Activated naive CD8-positive, alpha-beta T cell treated with anti-CD3 and anti-CD28 coated beads, Interleukin-2, amount 10 ng/mL, durations not matched to agents 7 days and 5 days (primary cell): ENCODE data around the gene YEATS4. TPM values are rescaled to one million over a fixed set of nuclear protein-coding genes. Genes with fewer than 3 reads are reported as not detected.

ENCODE experiments used
- ATAC-seq: fragments of 150-1000 bp; cut with Tn5 transposase; one replicate; pipeline ENCODE4 v1.10.0; 2021; ENCODE audit warnings: low read depth, moderate library complexity
- POLR2A ChIA-PET: fragments of 350-600 bp; sonication (Branson Sonifier 250); formaldehyde crosslinking; loops from one replicate; lab custom pipeline; 2021; ENCODE audit warnings: antibody characterized with exemption; lab: Charles Lee
- DNase-seq: peaks from one replicate; pipeline ENCODE4 v3.0.0; 2021
- H3K27ac Mint-ChIP-seq: one replicate; pipeline ENCODE4 v1.8.0; 2022; ENCODE audit warnings: mild to moderate bottlenecking, mixed read lengths
- H3K27me3 Mint-ChIP-seq: one replicate; pipeline ENCODE4 v1.8.0; 2022; ENCODE audit warnings: mild to moderate bottlenecking, moderate library complexity, mixed read lengths
- H3K36me3 Mint-ChIP-seq: one replicate; pipeline ENCODE4 v1.8.0; 2021; ENCODE audit warnings: mild to moderate bottlenecking, mixed read lengths
- H3K4me1 Mint-ChIP-seq: one replicate; pipeline ENCODE4 v1.8.0; 2021; ENCODE audit warnings: mixed read lengths
- H3K4me3 Mint-ChIP-seq: one replicate; pipeline ENCODE4 v1.8.0; 2022; ENCODE audit warnings: mild to moderate bottlenecking, moderate library complexity, mixed read lengths
- H3K9me3 Mint-ChIP-seq: one replicate; pipeline ENCODE4 v1.8.0; 2021; ENCODE audit warnings: mixed read lengths
- total RNA-seq, 2 experiments: library from RNA; stranded (reverse); gene quantifications; one replicate each; pipeline ENCODE4 v1.2.3, GENCODE V29; 2021

YEATS4 gene
- total RNA-seq, 2 experiments from 2014 or later: 32.8 to 42.6 TPM

DNA sequence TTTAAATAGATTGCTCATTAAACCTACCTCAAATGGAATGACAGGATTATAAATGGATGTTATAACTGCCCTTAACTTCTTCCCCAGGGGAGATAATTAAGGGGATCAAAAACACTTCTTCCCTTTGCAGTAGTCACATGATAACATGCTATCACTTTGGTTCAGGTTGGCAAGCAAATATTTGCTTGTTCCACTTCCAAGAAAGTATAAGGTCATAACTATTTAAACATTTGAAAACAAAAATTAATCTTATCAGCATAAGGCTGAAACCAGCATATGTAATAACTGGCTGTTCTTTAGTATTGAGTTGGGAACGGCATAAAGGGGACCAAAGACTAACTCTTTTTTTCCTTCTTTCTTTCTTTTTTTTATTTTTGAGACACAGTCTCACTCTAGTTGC lies 13.8 kb upstream of the YEATS4 start:
- H3K9me3 Mint-ChIP-seq: no peaks in the 10 kb centered on the region
- POLR2A ChIA-PET: no interaction called here
- H3K27ac Mint-ChIP-seq: no peak overlapping the region
- ATAC-seq: no peak
- peaks cover 12% of the 10 kb centered on the region for H3K27me3 Mint-ChIP-seq
- H3K4me3 Mint-ChIP-seq: no peak overlapping the region
- H3K36me3 Mint-ChIP-seq: no peaks in the 10 kb centered on the region
- H3K4me1 Mint-ChIP-seq: peaks cover 5% of the 10 kb centered on the region
- no peak for DNase-seq

DNA sequence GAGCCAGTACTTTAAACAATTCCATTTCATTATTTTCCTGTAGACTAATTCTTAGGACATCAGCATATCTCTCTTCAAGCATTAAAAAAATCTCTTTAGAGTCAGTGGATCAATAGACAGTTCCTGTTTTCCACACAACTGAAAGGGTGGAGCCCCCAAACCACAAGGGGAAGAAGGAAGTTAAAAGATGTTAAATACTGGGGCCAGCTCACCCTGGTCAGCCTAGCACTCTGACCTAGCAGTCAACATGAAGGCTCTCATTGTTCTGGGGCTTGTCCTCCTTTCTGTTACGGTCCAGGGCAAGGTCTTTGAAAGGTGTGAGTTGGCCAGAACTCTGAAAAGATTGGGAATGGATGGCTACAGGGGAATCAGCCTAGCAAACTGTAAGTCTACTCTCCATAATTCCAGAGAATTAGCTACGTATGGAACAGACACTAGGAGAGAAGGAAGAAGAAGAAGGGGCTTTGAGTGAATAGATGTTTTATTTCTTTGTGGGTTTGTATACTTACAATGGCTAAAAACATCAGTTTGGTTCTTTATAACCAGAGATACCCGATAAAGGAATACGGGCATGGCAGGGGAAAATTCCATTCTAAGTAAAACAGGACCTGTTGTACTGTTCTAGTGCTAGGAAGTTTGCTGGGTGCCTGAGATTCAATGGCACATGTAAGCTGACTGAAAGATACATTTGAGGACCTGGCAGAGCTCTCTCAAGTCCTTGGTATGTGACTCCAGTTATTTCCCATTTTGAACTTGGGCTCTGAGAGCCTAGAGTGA lies 11.2 kb upstream of the YEATS4 start, which contains the start of gene LYZ:
Gene LYZ (plus strand): TSS at position 220 of the 777 bp plus-strand sequence. CDS start 28 bp downstream, at position 248.
- no peaks in the 10 kb centered on the region for H3K9me3 Mint-ChIP-seq
- no peak within 1 kb of the TSS for H3K4me3 Mint-ChIP-seq
- H3K27me3 Mint-ChIP-seq: peaks cover 10% of the 10 kb centered on the region
- H3K4me1 Mint-ChIP-seq: peaks cover 5% of the 10 kb centered on the region
- ATAC-seq (no peak), DNase-seq (no peak)
- H3K27ac Mint-ChIP-seq: no peak within 1 kb of the TSS
- no peaks in the 10 kb centered on the region for H3K36me3 Mint-ChIP-seq
- POLR2A ChIA-PET: no interaction called here

DNA sequence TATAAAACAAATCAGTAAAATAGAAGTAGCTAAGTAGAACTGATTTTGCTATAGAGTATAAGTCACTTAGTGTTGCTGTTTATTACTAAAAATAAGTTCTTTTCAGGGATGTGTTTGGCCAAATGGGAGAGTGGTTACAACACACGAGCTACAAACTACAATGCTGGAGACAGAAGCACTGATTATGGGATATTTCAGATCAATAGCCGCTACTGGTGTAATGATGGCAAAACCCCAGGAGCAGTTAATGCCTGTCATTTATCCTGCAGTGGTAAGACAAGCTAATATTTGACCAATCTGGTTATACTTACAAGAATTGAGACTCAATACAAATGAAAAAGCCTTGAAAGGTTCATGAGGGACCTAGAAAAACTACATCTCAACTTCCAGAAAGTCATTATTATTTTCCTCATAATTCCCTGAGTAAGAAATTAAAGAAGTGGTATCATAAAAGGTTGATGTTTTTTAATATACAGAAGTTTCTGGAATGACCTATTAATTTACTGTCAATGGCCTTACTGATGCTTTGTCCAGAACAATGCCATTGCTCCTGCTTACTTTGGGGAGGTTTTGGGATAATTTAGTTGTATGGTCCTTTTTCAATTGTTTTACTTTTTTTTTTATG lies 9.4 kb upstream of the YEATS4 start:
- H3K9me3 Mint-ChIP-seq: no peaks in the 10 kb centered on the region
- peaks cover 10% of the 10 kb centered on the region for H3K27me3 Mint-ChIP-seq
- H3K27ac Mint-ChIP-seq: no peak overlapping the region
- H3K36me3 Mint-ChIP-seq: no peaks in the 10 kb centered on the region
- no peak for ATAC-seq
- DNase-seq: no peak
- H3K4me1 Mint-ChIP-seq: peaks cover 5% of the 10 kb centered on the region
- H3K4me3 Mint-ChIP-seq: no peak overlapping the region
- POLR2A ChIA-PET: interaction anchor here (1.0 kb wide), 1 partner anchor 10 kb away, joined by 4 read pairs; no protein-coding TSS in a partner anchor

DNA sequence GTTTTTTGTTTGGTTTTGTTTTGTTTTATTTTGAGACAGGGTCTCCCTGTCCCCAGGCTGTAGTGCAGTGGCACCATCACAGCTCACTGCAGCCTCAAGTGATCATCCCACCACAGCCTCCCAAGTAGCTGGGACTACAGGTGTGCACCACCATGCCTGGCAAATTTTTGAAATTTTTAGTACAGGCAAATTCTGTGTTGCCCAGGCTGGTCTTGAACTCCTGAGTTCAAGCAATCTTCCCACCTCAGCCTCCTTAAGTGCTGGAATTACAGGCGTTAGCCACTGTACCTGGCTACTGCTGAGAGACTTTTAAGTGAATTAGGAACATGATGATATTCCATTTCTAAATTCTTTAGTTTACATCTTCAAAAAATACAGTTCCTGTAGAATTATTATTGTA lies 8.8 kb upstream of the YEATS4 start:
- ATAC-seq: no peak
- POLR2A ChIA-PET: interaction anchor here (1.0 kb wide), 1 partner anchor 10 kb away, joined by 4 read pairs; no protein-coding TSS in a partner anchor
- H3K27ac Mint-ChIP-seq: no peak overlapping the region
- DNase-seq: no peak
- H3K36me3 Mint-ChIP-seq: no peaks in the 10 kb centered on the region
- peaks cover 5% of the 10 kb centered on the region for H3K4me1 Mint-ChIP-seq
- H3K4me3 Mint-ChIP-seq: no peak overlapping the region
- H3K27me3 Mint-ChIP-seq: peaks cover 10% of the 10 kb centered on the region
- no peaks in the 10 kb centered on the region for H3K9me3 Mint-ChIP-seq

DNA sequence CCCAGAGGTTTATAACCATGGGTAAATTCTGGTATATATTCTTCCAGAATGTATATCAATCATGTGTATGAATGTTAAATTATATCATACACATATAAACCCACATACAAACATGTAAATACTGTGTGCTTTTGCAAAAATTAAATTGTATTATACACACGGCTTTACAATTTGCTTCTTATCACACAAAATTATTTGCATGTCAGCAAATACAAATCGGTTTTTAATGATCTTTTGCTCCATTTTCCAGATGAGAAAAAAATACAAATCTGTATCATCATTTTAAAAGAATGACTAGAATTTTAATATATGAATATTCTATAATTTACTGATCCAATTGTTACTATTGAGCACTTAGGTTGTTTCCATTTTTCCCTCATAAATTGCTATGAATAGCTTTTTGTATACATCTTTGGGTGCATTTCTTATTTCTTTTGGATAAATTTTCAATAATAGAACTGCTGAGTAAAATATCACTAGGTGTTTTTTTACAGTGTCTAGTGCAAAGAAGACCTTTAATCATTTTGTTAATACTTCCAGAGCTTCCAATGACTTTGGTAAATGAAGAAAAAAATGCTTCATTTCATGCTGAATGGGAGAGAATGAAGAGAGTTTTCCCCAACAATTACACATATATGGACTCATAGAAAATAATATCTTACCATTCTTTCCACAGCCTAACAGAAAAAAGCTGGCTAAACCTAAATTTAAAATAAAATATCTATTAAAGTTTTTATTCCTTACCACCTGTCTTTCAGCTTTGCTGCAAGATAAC lies 7.9 kb upstream of the YEATS4 start:
- Mint-ChIP-seq H3K27me3 (peaks cover 10% of the 10 kb centered on the region), H3K4me3 (no peak overlapping the region), H3K27ac (no peak overlapping the region), H3K36me3 (no peaks in the 10 kb centered on the region), H3K4me1 (peaks cover 5% of the 10 kb centered on the region), H3K9me3 (no peaks in the 10 kb centered on the region)
- POLR2A ChIA-PET: no interaction called here
- DNase-seq: no peak
- no peak for ATAC-seq

DNA sequence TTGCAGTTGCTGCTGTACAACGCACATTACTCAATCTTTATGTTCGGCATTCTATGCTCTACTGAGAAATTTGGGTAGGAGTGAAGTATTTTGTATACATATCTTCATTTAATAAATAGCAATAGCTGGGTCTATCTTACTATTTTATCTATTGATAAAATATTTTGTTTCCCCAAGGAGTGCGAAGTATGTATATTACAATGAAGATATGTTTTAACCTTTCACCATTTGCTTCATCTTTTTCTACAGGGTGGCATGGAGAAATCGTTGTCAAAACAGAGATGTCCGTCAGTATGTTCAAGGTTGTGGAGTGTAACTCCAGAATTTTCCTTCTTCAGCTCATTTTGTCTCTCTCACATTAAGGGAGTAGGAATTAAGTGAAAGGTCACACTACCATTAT lies 6.6 kb upstream of the YEATS4 start:
- H3K36me3 Mint-ChIP-seq: no peaks in the 10 kb centered on the region
- H3K4me1 Mint-ChIP-seq: peaks cover 7% of the 10 kb centered on the region
- peaks cover 10% of the 10 kb centered on the region for H3K27me3 Mint-ChIP-seq
- ATAC-seq (no peak), DNase-seq (no peak)
- no peak overlapping the region for H3K27ac Mint-ChIP-seq
- no peak overlapping the region for H3K4me3 Mint-ChIP-seq
- POLR2A ChIA-PET: no interaction called here
- no peaks in the 10 kb centered on the region for H3K9me3 Mint-ChIP-seq

DNA sequence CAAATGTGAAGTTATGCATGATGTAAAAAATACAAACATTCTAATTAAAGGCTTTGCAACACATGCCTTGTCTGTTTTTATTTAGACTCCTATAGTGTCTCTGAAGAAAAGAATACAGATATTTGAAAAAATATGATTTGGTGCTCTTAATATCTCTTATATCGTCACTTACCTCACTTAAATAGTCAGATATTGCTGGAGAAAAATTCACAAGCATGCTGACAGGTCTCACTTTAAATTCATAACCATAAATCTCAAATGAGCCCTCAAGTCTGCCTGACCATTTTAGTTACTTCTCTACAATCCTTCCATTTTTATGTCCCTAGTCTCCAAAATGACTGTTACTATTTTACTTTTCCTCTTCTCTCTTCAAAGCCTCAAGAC lies 5.4 kb upstream of the YEATS4 start:
- DNase-seq: no peak
- Mint-ChIP-seq H3K4me3 (no peak overlapping the region), H3K9me3 (no peaks in the 10 kb centered on the region), H3K36me3 (no peaks in the 10 kb centered on the region), H3K27me3 (peaks cover 8% of the 10 kb centered on the region), H3K4me1 (peaks cover 7% of the 10 kb centered on the region), H3K27ac (no peak overlapping the region)
- no peak for ATAC-seq
- POLR2A ChIA-PET: no interaction called here

DNA sequence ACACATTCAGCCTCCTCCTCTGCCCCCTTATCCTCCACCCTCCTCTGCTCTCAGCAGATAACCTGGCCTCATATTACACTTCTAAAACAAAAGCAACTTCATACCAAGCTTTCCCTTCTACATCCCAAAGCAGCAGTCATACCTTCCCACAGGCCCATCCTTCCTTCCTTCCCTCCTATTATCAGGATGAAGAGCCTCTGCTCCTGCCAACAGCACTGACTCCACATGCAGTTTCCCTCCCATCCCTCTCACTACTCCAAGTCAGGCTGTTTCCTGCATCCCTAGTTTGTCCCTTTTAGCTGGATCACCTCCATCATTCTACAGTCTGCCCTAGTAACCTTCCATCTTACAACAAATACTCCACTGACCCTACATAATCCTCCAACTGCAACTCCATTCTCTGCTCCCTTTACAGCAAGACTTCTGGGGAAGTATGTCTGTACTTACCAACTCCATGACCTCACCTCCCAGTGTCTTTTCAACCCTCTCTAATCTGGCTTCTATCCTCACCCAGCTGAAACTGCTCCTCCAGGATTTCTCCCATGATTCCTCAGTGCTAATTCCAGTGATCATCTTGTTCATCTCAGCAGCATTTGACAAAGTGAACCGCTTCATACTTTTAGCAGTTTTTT lies 4.9 kb upstream of the YEATS4 start:
- H3K27ac Mint-ChIP-seq: no peak overlapping the region
- H3K4me3 Mint-ChIP-seq: no peak overlapping the region
- peaks cover 11% of the 10 kb centered on the region for H3K4me1 Mint-ChIP-seq

DNA sequence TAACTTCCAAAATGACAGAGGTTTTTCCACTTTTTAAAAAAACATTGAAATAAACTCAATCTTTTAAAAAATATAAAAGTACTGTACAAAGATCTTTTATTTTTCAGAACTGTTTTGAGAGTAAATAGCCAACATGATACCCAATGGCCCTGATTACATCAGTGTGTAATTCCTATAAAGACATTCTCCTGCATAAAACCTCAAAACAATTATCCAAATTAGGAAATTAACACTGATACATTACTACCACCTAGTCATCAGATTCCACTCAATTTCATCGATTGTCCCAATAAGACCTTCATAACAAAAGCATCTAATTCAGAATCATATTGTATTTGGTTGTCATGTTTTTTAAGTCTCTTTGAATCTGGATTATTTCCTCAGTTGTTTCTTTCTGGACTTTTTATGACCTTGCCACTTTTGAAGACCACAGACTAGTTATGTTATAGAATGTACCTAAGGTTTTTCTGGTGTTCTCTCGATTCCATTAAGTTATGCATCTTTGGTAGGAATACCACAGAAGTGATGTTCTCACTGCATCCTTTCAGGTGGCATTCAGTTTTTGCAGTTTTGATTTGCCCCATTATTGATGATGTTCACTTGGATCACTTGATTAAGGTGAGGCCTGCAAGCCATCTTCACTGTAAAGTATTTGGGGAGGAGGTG lies 4.0 kb upstream of the YEATS4 start:
- POLR2A ChIA-PET: no interaction called here
- H3K36me3 Mint-ChIP-seq: peaks cover 4% of the 10 kb centered on the region
- H3K9me3 Mint-ChIP-seq: no peaks in the 10 kb centered on the region
- peaks cover 11% of the 10 kb centered on the region for H3K4me1 Mint-ChIP-seq
- H3K4me3 Mint-ChIP-seq: no peak overlapping the region
- no peak overlapping the region for H3K27ac Mint-ChIP-seq
- H3K27me3 Mint-ChIP-seq: peaks cover 5% of the 10 kb centered on the region
- DNase-seq (no peak), ATAC-seq (no peak)

More for the DNA sequence above, 4.9 kb upstream of the YEATS4 start:
- no peaks in the 10 kb centered on the region for H3K9me3 Mint-ChIP-seq
- peaks cover 5% of the 10 kb centered on the region for H3K27me3 Mint-ChIP-seq
- ATAC-seq: no peak
- no peaks in the 10 kb centered on the region for H3K36me3 Mint-ChIP-seq
- DNase-seq: no peak
- POLR2A ChIA-PET: no interaction called here

DNA sequence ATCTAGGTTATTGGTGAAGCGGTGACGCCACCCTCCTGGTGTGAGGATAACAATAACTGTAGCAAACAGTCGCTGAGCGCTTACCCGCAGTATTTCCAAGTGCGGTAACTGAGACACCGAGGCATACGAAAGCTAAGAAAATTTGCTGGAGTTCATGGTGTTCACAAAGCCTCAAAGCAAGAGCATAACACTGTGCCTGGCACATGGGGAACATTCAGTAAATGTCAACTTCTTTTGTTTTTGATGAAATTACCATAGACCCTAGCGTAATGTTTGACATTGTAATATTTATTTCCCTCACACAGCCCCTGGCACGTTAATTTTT lies 767 bp downstream of the YEATS4 start:
- H3K4me3 Mint-ChIP-seq: peak overlapping the region; percentile 85
- no peaks in the 10 kb centered on the region for H3K9me3 Mint-ChIP-seq
- no peak for ATAC-seq
- H3K4me1 Mint-ChIP-seq: peaks cover 20% of the 10 kb centered on the region
- H3K27me3 Mint-ChIP-seq: no peaks in the 10 kb centered on the region
- POLR2A ChIA-PET: interaction anchor here (0.8 to 1.5 kb wide), 7 partner anchors 9 to 379 kb away, joined by 3 to 15 read pairs (median 5); partner anchors contain the start of genes CCT2, FRS2 and RAB3IP
- H3K36me3 Mint-ChIP-seq: peaks cover 15% of the 10 kb centered on the region
- no peak for DNase-seq
- peak overlapping the region; percentile 94 for H3K27ac Mint-ChIP-seq

DNA sequence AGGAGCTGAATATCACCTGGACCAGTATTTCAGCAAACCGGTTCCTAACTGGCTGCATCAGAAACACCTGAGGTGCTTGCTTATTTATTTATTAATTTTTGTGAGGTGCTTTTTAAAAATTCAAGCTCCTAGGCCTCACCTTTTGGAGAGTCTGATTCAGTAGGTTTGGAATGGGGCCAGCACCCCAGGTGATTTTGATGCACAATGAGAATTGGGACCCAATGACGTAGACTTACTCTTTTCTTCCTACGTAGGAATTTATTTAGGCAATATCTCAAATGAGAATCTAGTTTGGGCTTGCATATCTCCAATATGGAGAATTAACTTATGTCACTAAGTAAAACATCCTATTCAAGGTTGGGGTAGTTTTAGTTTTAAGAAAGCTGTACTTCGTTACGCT lies 7.3 kb downstream of the YEATS4 start:
- no peak for ATAC-seq
- Mint-ChIP-seq H3K27me3 (no peaks in the 10 kb centered on the region), H3K27ac (no peak overlapping the region), H3K9me3 (no peaks in the 10 kb centered on the region), H3K36me3 (peaks cover 34% of the 10 kb centered on the region), H3K4me3 (no peak overlapping the region), H3K4me1 (peaks cover 16% of the 10 kb centered on the region)
- POLR2A ChIA-PET: no interaction called here
- DNase-seq: no peak

DNA sequence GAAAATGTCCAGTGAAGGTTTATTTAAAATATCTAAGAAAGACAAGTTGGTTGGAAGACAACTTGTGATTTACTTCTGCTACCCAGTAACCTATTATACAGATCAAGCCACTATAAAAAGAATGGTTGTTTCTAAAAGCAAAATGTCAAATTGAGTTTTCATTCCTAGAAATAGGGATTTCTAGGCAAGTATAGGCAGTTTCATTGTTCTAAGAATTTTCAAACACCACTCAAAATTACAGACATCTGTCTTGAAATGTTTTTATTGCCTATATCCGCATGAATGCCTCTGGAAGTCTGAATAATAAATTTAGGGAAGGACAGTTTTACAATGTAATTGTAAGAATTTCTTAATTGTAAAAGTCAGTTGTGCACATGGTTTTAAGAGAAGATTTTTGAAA lies 8.6 kb downstream of the YEATS4 start:
- Mint-ChIP-seq H3K4me3 (no peak overlapping the region), H3K4me1 (peaks cover 17% of the 10 kb centered on the region), H3K36me3 (peaks cover 43% of the 10 kb centered on the region), H3K9me3 (peaks cover 3% of the 10 kb centered on the region), H3K27ac (no peak overlapping the region), H3K27me3 (no peaks in the 10 kb centered on the region)
- POLR2A ChIA-PET: no interaction called here
- ATAC-seq (no peak), DNase-seq (no peak)

DNA sequence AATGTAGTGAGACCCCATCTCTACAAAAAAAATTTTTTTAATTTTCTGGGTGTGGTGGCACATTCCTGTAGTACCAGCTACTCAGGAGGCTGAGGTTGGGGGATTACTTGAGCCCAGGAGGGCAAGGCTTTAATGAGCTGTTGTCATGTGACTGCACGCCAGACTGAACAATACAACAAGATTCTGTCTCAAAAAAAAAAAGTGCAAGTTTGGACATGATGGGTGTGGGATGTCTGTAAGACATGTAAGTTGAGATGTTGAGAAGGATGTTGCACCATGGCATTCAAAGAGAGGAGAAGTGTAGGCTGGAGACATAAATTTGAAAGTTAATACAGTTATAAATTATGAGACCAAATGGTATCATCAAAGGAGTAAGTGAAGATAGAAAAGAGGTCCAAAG lies 23.5 kb downstream of the YEATS4 start:
- H3K36me3 Mint-ChIP-seq: peaks cover 20% of the 10 kb centered on the region
- POLR2A ChIA-PET: no interaction called here
- no peak overlapping the region for H3K4me3 Mint-ChIP-seq
- no peaks in the 10 kb centered on the region for H3K27me3 Mint-ChIP-seq
- H3K4me1 Mint-ChIP-seq: peaks cover 6% of the 10 kb centered on the region
- ATAC-seq (no peak), DNase-seq (no peak)
- no peak overlapping the region for H3K27ac Mint-ChIP-seq
- H3K9me3 Mint-ChIP-seq: no peaks in the 10 kb centered on the region
